Colonic mucosa (tissue), 4 donors: ENCODE results near the gene GAA. TPM values are rescaled to one million over a fixed set of nuclear protein-coding genes. Genes with fewer than 3 reads are reported as not detected.

ENCODE experiments used
- DNase-seq: peaks from one replicate; pipeline ENCODE4 v3.0.0-alpha.2; 2020
- H3K27ac ChIP-seq: fragments of 200-600 bp; one replicate; pipeline ENCODE4 v1.8.0; 2021
- H3K27me3 ChIP-seq: fragments of 200-600 bp; one replicate; pipeline ENCODE4 v1.8.0; 2021
- H3K36me3 ChIP-seq: fragments of 200-600 bp; one replicate; pipeline ENCODE4 v1.8.0; 2021
- H3K4me1 ChIP-seq: fragments of 200-600 bp; one replicate; pipeline ENCODE4 v1.8.0; 2021; ENCODE audit warnings: mild to moderate bottlenecking
- H3K4me3 ChIP-seq: fragments of 200-600 bp; one replicate; pipeline ENCODE4 v1.8.0; 2021
- H3K9ac ChIP-seq, 2 donors: one replicate each; pipeline ENCODE4 v1.7.0; 2013; ENCODE audit warnings: control low read depth in 2 of 2, low read depth in 2 of 2, low read length in 2 of 2
- H3K9me3 ChIP-seq: fragments of 200-600 bp; one replicate; pipeline ENCODE4 v1.8.0; 2021
- intact Hi-C: fragments of 100-400 bp; cut with DNase I; formaldehyde crosslinking; loops from one replicate; pipeline ENCODE4 v1.14.1; 2022
- total RNA-seq, 2 donors: library from RNA; stranded (reverse); fragmentation: NEBNext Ultra II Directional in 1 of 2; extraction: Animal tissue kit (Norgen Biotek cat#: 25700) in 1 of 2; gene quantifications; one replicate each; pipeline ENCODE4 v1.2.1, GENCODE V29; 2021
- TF ChIP-seq, protein P1 (sequence below): fragments of 200-600 bp; IDR thresholded peaks from one replicate; pipeline ENCODE4 v1.8.0; 2022; ENCODE audit warnings: antibody characterized with exemption, mild to moderate bottlenecking
- donor health status: healthy.
- donor health status: DM: no; HTN: no; CAD: no.
- donor health status: DM: no; HTN: no; CAD: no.

The GAA gene
- 10 to 100 TPM; 34.0 to 59.4 TPM for total RNA-seq

DNA sequence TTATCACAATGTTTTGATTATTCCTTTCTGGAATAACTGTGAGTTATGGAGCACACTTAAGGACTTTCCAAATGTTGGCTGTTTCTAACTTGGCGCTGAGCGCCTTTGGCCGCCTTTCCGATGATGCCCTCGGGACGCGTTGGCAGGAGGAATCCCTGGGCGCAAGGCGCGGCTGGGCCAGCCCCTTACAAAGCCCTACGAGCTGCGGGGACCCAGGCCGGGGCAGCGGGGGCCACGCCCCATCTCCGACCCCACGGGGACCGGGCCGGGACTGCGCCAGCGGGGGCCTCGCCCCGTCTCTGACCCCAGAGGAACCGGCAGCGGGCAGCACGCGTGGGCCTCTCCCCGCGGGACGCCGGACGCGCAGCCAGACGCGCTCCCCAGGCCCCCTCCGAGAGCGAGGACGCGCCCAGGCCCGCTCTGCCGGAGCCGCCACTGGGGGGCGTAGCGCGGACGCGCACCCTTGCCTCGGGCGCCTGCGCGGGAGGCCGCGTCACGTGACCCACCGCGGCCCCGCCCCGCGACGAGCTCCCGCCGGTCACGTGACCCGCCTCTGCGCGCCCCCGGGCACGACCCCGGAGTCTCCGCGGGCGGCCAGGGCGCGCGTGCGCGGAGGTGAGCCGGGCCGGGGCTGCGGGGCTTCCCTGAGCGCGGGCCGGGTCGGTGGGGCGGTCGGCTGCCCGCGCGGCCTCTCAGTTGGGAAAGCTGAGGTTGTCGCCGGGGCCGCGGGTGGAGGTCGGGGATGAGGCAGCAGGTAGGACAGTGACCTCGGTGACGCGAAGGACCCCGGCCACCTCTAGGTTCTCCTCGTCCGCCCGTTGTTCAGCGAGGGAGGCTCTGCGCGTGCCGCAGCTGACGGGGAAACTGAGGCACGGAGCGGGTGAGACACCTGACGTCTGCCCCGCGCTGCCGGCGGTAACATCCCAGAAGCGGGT, at the start of gene GAA:
Gene GAA (plus strand): TSS at position 571 of the 935 bp plus-strand sequence. CDS start 3,006 bp downstream, outside the sequence.
- Histone ChIP-seq H3K36me3 (no peaks in the 10 kb centered on the region), H3K4me1 (no peaks in the 10 kb centered on the region), H3K4me3 (peak within 1 kb of the TSS; percentile 96), H3K9me3 (no peaks in the 10 kb centered on the region), H3K27me3 (no peaks in the 10 kb centered on the region), H3K27ac (peak within 1 kb of the TSS; percentile 56), H3K9ac (peak within 1 kb of the TSS; percentile 92 to 94)
- intact Hi-C loops, result no loop called here
- DNase-seq, result peak; percentile 83
- TF ChIP-seq, protein P1, sequence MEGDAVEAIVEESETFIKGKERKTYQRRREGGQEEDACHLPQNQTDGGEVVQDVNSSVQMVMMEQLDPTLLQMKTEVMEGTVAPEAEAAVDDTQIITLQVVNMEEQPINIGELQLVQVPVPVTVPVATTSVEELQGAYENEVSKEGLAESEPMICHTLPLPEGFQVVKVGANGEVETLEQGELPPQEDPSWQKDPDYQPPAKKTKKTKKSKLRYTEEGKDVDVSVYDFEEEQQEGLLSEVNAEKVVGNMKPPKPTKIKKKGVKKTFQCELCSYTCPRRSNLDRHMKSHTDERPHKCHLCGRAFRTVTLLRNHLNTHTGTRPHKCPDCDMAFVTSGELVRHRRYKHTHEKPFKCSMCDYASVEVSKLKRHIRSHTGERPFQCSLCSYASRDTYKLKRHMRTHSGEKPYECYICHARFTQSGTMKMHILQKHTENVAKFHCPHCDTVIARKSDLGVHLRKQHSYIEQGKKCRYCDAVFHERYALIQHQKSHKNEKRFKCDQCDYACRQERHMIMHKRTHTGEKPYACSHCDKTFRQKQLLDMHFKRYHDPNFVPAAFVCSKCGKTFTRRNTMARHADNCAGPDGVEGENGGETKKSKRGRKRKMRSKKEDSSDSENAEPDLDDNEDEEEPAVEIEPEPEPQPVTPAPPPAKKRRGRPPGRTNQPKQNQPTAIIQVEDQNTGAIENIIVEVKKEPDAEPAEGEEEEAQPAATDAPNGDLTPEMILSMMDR, result peak; percentile 80

DNA sequence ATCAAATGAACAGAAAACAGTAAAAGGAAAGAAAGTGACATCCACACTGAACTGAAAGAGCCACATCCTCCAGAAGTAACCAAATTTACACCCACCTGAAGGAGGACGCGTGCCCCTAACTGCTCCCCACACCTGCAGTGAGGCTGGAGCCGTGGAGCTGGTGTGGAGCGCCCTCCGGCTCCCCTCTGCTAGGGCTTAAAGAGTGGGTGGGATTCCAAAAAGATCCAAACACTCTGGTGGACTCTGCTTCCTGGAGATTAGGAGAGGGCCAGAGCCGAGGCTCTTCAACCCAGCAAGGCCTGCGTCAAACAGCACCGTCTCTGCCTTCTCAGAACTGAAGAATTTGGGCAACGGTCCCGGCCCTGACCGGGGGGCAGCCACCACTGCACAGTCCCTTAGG, 49.7 kb upstream of the GAA start:
- no peak for DNase-seq
- H3K27ac ChIP-seq, result no peak overlapping the region
- intact Hi-C loops, result no loop called here
- no peaks in the 10 kb centered on the region for H3K4me1 ChIP-seq
- H3K27me3 ChIP-seq, result no peaks in the 10 kb centered on the region
- no peak overlapping the region for H3K9ac ChIP-seq
- H3K9me3 ChIP-seq, result no peaks in the 10 kb centered on the region
- no peaks in the 10 kb centered on the region for H3K36me3 ChIP-seq
- TF ChIP-seq, protein P1, result no peak
- no peak overlapping the region for H3K4me3 ChIP-seq

DNA sequence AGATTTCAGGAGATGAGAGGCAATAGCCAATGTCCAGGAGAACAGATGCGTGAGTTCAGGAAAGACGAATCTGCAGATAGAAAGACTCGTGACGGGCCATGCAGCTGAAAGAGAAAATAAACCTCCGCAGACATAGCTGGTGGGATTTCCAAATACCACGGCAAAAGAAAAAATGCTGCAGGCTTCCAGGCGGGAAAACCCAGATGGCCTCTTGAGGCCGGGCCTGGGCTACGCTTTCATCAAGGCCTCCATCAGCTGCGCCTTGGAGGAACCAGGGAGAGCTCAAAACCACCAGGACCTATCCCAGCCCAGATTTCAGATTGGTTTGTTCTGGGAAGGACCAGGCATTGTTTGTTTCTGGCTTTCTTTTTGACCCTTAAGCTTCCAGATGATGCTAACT, 48.3 kb upstream of the GAA start:
- Histone ChIP-seq H3K9me3 (no peaks in the 10 kb centered on the region), H3K4me3 (no peak overlapping the region), H3K36me3 (no peaks in the 10 kb centered on the region), H3K9ac (no peak overlapping the region), H3K27ac (no peak overlapping the region), H3K27me3 (no peaks in the 10 kb centered on the region), H3K4me1 (no peaks in the 10 kb centered on the region)
- DNase-seq, result no peak
- intact Hi-C loops, result no loop called here
- TF ChIP-seq, protein P1, result no peak

DNA sequence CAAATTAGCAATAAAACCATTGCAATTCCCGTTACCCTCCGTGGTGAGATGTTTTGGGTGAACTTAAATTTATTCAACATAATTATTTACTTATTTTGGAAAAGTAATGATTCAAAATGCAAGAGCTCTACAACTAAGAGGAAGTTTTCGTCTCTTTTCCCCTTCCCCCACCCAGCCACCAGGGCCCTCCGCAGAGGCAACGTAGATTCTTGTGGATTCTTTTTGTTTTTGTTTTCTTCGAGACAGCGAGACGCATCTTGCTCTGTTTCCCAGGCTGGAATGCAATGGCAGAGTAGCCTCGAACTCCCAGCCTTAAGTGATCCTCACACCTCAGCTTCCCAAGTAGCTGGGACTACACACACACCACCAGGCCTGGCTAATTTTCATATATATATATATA, 45.8 kb upstream of the GAA start:
- H3K9me3 ChIP-seq, result no peaks in the 10 kb centered on the region
- H3K9ac ChIP-seq, result no peak overlapping the region
- TF ChIP-seq, protein P1, result no peak
- no peak for DNase-seq
- H3K4me3 ChIP-seq, result no peak overlapping the region
- no peaks in the 10 kb centered on the region for H3K36me3 ChIP-seq
- no peaks in the 10 kb centered on the region for H3K27me3 ChIP-seq
- H3K4me1 ChIP-seq, result no peaks in the 10 kb centered on the region
- H3K27ac ChIP-seq, result no peak overlapping the region
- intact Hi-C loops, result no loop called here

DNA sequence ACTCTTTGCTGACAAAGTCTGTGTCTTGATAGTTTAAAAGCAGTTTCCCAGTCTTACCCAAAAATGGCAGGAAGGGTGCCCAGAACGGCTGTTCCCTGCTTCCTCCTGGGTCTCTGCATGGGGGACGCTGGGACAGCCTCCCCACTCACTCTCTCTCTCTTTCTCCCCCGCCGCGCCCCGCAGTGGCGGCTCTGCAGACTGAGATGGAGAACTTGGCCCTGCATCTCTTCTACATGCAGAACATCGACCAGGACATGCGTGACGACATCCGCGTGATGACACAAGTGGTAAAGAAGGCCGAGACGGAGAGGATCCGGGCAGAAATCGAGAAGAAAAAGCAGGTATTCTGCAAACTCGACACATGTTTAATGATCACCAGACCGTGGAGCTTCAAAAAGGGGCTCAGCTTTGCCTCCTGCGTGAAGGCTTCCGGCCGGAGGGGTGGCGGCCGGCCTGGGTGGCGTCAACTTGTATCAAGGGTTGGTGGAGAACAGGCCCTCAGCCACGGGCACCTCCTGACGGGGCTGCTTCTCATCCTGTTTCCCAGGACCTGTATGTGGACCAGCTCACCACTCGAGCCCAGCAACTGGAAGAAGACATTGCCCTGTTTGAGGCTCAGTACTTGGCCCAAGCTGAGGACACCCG, 42.9 kb upstream of the GAA start:
- no peaks in the 10 kb centered on the region for H3K4me1 ChIP-seq

More for the DNA sequence above, 42.9 kb upstream of the GAA start:
- Histone ChIP-seq H3K9ac (no peak overlapping the region), H3K27ac (no peak overlapping the region), H3K36me3 (no peaks in the 10 kb centered on the region), H3K9me3 (no peaks in the 10 kb centered on the region), H3K27me3 (no peaks in the 10 kb centered on the region), H3K4me3 (no peak overlapping the region)
- TF ChIP-seq, protein P1, result no peak
- intact Hi-C loops, result no loop called here
- DNase-seq, result no peak
